CD1c-positive myeloid dendritic cell (primary cell): ENCODE measurements around the gene CAP1.
A peak's percentile ranks its signal among the peaks of the same experiment; 100 is the strongest.
"Not testable (repeated sequence)": the region's sequence is repeated elsewhere in the genome, so short reads cannot be mapped to it uniquely, and the experiment has no call there.

Experiments
- DNase-seq: peaks from one replicate; pipeline ENCODE4 v3.0.0-alpha.2; 2016; ENCODE audit errors: extremely low spot score

Gene CAP1, protein sequence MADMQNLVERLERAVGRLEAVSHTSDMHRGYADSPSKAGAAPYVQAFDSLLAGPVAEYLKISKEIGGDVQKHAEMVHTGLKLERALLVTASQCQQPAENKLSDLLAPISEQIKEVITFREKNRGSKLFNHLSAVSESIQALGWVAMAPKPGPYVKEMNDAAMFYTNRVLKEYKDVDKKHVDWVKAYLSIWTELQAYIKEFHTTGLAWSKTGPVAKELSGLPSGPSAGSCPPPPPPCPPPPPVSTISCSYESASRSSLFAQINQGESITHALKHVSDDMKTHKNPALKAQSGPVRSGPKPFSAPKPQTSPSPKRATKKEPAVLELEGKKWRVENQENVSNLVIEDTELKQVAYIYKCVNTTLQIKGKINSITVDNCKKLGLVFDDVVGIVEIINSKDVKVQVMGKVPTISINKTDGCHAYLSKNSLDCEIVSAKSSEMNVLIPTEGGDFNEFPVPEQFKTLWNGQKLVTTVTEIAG

DNA sequence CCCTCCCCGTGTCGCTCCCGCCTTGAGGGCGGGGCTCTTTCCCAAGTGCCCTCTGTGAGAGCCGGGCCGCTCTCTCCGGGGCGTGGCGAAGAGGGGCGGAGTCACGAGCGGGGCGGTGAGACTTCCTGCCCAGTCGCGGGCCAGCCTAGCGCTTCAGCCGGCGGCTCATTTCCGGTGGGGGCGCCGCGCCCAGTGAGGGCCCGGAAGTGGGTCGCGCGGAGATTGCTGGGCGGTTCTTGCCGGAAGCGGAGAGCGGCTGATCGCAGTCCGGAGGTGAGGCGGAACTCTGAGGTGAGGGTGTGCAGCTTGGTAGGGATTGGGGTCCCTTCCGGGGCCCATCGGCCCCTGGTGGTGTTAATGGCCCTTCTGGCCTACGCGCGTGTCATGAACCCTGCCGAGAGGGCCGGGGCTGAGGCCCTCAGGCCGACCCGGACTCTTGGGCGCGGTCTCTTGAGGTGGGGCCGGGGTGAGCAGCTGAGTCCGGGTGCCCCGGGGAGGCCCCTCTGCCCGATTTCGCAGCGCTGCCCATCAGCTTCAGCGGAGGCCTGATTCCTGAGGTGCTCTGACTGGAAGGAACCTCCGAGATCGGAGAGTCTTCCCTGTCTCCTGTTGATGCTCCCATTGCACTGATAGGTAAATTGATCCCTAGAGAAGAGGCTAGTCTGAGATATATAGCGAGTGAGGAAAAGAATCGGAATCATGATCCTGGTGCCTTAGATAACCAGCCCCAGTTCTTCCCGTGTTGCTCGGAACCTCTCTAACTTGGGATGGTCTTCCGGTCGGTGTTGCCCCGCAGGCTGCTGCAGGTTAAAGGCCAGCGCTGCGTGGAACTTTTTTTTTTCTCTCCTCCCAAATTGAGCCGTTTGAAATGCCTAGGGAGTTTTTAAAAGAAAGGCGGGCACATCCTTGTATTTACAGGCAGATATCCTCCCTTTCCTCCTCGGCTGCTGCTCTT, at the start of gene CAP1:
CAP1 (plus strand) TSS at position 219 of the 955 bp plus-strand sequence. CDS start 18,618 bp downstream, outside the sequence.
- peak; percentile 100 for DNase-seq

DNA sequence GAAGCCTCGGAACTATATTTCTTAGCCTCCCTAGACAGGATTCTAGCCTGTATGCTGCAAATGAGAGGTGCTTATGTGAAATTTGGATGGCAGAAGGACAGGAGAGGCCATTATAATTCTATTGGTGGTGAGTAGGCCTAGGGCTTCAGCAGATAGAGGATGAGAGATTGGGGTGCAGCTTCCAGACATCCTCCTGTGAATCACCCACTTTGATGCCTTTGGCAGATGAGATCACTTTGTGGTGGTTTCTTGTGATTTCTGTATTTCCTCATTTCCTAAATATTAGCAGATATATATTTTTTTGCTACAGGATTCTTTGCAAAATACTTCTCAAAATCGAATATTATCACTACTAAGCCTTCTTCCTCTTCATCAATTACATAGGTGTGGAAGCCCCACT, 48.3 kb upstream of the CAP1 start:
- peak; percentile 80 for DNase-seq

DNA sequence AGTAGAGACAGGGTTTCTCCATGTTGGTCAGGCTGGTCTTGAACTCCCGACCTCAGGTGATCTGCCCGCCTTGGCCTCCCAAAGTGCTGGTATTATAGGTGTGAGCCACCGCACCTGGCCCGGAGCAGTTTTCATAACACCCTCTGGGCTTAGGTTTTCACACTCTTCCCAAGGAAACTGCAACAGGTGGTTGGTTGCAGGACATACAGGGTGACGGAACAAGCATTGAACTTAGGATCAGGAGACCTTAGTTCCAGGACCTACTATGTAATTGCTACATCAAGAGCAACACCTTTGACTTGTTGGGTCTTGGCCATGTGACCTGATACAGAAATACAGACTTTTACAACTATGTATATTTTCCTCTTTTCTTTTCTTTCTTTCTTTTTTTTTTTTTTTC, 47.6 kb upstream of the CAP1 start:
- DNase-seq, result no peak

DNA sequence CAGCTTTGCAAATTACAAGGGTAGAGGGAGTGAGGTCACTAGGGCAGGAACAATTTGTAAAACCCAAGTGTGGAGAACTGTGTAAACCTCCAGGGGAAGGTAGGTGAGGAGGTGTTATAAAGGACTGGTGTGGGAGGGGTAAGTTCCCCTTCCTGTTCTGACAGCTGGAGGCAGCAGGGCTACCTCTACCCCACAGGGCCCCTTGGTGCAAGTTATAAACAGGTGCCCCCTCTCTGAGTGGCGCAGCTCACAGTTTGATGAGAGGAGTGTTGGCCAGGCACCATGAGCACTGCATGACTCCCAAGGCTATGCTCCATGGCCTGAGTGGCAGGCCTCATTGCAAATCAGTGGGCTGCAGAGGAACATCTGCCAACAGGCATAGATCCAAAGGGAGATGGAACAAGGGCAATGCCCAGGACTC, 44.5 kb upstream of the CAP1 start:
- peak; percentile 41 for DNase-seq

DNA sequence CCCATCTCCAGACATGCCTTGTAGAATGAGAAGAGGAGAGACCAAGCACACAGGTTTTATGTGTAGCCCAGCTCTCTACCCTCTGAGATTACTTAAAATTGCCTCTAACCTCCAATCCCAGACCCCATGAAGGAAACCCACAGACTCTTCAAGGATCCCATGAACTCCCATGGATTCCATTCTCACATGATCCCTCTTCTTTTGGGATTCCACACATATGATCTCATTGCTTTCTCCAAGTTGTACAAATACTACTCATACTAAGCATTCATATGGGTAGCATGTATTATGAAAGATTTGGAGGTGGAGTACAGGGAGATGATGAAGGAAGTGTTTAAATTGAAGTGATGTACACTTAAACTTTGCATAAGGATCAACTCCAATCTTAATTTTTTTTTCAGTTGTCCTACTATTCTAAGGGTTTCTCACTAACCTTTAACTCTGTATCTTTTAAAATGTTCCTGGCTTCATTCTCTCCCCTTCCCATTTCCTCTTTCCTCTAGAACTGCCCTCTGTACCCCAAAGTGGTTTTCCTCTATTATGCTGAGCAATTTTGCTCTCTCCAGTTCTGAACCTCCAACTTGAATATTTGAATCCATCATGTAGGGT, 44.0 kb upstream of the CAP1 start:
- no peak for DNase-seq

DNA sequence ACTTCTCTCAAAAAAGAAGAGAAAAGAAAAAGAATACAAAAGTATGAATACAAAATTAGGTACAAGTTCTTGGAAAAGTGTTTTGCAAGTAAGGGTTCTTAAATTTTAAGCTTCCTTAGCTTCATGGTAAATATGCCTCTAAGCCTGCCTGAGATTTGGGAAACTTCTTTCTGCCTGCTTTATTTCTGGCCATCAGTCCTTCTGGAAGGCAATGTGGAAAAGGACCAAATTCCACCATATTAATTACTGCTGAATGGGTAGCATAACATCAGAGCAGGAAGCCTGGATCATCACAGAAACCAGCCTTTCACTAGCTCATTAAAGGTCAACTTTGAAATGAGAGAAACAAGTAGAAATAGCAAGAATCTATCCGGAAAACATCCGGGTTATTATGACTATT, 39.1 kb upstream of the CAP1 start:
- DNase-seq, result no peak

DNA sequence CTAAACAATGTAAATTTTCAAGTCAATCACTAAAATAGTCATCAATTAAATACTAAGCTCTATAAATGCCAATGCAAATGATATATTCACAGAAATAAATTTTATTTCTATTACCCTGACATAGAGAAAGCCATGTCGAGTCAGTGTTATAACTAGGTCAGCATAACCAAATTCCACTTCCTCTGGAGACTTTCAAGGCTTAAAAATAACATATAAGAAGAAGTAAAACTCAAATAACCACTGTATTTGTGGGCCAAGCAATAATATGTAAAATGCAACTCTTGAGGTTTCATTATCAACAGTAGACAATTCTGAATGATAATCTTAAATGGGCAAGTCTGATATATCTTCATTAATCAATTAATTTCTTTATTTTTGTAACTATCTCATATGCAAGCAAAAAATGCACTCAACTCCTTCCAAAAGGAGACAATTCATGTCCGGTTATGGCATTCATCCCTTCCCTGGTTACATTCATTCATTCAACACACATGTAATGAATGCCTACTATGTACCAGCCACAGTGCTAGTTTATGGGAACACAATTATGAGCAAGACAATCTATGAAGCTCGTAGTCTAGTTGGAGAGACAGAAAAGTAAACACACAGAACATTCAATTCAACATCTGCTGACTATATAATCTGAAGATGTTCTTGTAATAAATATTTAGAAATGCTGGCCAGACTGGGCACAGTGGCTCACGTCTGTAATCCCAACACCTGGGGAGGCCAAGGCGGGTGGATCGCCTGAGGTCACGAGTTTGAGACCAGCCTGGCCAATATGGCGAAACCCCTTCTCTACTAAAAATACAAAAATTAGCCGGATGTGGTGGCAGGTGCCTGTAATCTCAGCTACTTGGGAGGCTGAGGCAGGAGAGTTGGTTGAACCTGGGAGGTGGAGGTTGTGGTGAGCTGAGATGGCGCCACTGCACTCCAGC, 37.1 kb upstream of the CAP1 start:
- DNase-seq, result peak; percentile 46

DNA sequence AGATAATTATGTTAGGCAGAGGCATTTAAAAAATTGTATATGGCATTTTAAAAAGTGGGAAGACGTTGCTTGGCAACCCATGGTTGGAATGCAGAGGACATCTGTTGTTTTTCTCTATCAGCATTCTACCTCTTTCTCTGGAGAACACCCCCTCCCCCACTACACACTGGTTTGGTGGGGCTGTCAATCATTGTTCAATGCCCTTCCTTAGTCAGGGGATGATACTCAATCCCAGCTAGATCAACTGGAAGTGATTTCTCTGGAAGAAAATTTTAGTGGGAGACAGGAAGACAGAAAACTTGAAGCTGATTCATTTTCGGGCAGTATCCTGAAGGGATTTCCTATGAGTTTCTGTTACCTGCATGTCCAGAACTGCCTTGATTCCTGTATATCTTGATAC, 35.7 kb upstream of the CAP1 start:
- no peak for DNase-seq

DNA sequence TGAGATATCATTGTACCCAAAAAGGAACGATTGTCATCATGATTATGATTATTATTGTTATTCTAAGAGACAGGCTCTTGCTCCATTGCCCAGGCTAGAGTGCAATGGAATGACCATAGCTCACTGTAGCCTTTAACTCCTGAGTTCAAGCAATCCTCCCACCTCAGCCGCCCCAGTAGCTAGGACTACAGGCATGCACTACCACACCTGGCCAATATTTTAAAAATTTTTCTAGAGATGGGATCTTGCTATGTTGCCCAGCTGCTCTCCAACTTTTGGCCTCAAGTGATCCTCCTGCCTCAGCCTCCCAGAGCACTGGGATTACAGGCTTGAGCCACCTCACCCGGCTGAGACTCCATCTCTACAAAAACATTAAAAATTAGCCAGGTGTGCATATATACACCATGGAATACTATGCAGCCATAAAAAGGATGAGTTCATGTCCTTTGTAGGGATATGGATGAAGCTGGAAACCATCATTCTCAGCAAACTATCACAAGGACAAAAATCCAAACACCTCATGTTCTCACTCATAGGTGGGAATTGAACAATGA, 33.0 kb upstream of the CAP1 start:
- not testable (repeated sequence) for DNase-seq

DNA sequence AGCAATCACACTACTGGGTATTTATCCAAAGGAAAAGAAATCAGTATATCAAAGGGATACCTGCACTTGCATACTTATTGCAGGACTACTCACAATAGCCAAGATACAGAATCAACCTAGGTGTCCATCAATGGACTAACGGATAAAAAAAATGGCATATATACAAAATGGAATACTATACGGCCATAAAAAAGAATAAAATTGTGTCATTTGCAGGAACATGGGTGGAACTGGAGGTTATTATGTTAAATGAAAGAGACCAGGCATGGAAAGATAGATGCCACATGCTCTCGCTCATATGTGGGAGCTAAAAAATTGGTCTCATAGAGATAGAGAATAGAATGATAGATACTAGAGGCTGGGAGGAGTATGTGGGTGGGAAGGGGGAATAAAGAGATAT, 29.3 kb upstream of the CAP1 start:
- DNase-seq, result no peak

DNA sequence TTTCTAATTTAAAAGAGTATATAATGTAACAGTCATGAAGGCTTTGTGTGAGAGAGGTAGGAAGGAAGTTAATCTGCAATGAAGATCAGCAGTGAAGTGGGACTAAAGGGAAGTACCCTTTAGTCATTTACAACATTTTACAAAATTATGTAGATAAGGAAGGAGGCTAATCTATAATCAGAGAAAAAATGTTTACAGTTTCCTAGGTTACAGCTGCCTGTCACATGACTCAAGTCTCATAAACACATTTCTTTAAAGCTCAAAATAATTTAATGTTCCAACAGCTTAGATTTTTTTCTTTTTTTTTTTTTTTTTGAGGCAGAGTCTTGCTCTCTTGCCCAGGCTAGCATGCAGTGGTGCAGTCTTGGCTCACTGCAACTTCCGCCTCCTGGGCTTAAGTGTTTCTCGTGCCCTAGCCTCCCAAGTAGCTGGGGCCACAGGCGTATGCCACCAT, 26.2 kb upstream of the CAP1 start:
- DNase-seq, result peak; percentile 54

DNA sequence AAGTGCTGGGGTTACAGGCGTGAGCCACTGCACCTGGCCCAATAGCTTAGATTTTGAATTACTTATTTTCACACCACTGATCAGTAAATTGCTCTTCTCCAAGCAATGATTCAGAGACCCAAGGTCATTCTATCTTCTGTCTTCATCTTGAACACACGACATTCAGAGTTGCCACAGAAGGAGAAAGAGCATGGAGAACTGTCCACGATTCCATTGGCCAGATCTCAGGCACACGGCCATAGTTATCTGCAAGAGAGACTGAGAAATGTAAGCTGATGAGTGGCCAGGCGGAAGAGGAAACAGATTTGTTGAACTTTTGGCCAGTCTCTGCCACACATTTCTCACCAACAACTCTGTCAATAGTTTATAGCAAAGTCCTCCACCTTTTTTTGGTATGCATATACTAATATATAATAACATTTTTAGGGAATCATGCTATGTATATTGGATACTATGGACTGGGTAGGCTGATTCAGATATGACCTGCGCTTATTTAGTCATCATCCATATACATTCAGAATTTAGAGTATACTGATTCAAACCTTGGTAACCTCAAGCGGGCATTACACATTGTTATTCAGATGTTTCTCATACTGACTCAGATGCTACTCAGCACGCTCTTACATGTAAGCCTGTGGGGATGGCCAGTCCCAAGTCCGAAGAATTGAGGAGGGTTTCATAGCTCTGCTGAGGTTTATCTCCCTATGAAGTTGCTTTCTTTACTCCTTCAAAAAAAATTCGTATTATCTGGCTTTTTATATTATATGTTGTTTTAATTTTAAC, 25.5 kb upstream of the CAP1 start:
- no peak for DNase-seq

DNA sequence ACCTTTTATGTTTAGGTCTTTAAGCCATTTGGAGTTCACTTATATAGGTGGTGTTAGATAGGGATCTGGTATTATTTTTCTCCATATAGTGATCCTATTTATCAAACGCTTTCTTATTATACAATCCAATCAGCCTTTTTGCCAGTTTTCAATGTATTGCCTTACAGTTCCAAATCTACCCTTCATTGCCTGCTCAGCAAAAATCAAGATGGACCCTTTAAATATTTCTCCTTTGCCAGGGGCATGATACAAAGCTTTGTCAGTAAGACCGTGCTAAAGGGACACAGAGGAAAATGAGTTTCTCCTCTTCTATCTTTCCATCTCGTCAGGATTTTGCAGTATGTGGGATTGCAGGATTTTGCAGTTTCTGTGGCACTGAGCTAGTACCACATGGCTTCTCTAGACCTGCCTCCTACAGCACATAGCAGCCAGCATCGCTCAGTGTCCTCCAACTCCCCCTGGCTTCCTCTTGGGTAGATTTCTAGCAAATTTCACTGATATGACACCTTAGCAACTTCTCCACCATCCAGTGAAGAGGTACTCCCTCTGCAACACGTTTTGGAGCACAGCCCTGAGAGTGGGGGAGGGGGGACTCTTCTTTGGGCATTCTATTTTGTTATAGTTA, 22.5 kb upstream of the CAP1 start:
- DNase-seq, result no peak

DNA sequence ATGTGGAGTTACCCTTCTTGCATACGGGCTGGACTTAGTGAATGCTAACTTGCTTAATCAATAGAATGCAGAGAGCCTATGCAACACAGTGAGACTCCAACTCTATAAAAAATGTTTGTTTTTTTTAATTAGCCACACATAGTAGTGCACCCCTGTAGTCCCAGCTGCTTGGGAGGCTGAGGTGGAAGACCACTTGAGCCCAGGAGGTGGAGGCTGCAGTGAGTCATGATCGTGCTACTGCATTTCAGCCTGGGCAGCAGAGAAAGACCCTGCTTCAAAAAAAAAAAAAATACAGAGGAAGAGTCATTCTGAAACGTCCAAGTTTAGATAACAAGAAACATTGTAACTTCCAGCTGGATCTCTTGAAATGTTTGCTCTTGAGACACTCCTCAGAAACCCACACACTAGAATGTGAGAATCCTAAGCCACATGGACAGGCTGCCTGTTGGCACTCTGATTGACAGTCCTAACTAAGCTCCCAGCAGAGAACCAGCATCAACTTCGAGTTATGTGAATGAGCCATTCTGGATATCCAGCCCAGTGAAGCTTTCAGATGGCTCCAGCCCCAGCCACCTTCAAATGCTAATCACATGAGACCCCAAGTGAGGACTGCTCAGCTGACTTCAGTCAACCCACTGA, 20.0 kb upstream of the CAP1 start:
- DNase-seq, result no peak

DNA sequence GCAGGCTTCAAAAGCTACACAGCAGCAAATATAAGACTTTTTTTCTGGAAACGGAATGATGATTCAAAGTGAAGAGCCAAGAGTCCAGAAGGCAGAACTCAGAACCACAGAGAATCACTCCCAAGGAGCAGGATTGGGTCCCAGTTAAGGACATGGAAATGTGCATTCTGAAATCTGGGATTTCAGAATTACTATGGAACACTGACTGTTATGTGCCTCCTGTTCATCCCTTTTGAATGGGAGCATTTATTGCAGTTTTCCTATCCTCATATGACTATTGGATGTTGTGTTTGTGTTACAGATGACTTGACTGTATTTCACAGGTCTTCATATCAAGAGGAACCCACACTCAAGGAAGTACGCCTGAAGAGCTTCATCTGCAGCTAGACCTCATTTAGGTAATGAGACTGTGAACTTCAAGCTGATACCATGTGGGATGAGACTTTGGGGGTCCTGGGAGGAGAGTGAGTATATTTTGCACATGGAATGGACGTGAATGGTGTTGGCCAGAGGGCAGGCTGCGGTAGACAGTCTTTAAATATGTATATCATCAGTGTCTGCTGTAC, 17.1 kb upstream of the CAP1 start:
- no peak for DNase-seq

DNA sequence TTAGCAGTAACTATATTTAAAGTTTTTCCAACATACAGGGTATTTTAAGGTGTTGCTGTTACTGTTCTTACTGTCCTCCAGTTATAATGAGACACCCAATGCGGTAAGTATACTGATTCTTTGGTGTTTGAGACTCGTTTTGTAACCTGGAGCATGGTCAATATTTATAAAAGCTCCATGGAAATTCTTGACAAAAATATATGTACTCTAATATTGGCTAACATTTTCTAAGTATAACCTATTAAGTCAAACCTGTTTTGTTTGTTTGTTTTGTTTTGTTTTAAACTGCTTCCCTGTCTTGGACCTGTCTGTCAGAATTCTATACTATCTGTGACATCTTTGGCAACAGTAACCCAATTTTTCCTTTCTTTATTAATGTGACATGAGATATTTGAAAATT, 15.9 kb upstream of the CAP1 start:
- no peak for DNase-seq

DNA sequence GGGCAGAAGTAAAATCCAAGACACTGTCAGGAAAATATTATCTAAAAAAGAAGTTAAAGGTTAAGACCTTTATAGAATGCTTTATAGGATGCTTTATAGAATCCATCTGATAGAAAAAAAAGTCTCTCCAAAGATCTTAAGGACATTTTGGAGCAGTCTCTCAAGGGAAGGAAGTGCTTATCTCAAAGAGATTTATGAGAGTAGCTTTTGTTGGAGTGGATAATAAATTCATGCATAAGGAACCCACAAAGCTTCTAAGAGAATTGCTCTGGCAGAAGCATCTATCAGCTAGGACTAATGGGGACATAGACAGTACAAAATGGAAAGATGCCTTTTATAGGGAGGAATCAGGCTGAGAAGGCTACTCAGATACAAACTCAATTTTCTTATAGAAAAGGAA, 12.9 kb upstream of the CAP1 start:
- no peak for DNase-seq

DNA sequence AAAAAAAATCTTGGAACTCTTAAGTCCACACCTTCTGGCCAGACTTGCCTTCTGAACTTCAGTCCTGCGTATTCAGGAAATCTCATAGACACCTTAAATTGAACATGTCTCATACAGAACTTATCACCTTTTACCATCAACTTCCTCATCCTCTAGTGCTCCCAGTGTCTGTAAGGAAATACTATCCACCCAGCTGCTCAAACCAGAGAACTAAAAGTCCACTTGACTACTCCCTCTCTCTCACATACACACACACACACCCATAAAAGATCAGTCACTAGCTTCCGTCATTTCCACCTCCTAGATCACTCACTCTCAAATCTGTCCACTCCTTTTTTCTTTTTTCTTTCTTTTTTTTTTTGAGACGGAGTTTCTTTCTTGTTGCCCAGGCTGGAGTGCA, 10.9 kb upstream of the CAP1 start:
- DNase-seq, result no peak
